H1 (cell line): ENCODE measurements around the gene AMBP. TPM values are rescaled to one million over a fixed set of nuclear protein-coding genes. Genes with fewer than 3 reads are reported as not detected.

Experiments used
- SUZ12 ChIP-seq: fragments of 200-600 bp; sonication (generic); IDR thresholded peaks from 2 replicates; pipeline ENCODE4 v1.6.1; 2012; ENCODE audit warnings: mild to moderate bottlenecking, inconsistent platforms, low read length, moderate library complexity, mixed read lengths
- polyA plus RNA-seq, 7 experiments: library from polyadenylated mRNA; depleted of rRNA in 3 of 7; stranded (reverse) in 5 of 7; unstranded in 2 of 7; fragments of >200 nt in 5 of 7; fragments of 200-250 nt in 2 of 7; gene quantifications; 1 replicate in 5 of 7; 2 replicates in 1 of 7; 4 replicates in 1 of 7; pipeline versions ENCODE4 v1.2.1 to v1.2.3, GENCODE V29; 2011 to 2013; ENCODE audit warnings: missing spikeins in 2 of 7, mixed read lengths in 2 of 7
- total RNA-seq: library from RNA; stranded (reverse); fragmentation: NEBNext Ultra II Directional; extraction: Animal tissue kit (Norgen Biotek cat#: 25700); gene quantifications from 2 replicates; pipeline ENCODE4 v1.2.1, GENCODE V29; 2021

The AMBP gene
- total and polyA plus RNA-seq, 2 of the 8 experiments (the other 6 are each of a cell fraction or from before 2014, with no cell fraction given) = 3.0 to 4.0 TPM

- no peak for TF ChIP-seq SUZ12
- TF ChIP-seq, all 59 proteins: peak for 0
These were observed 12.8 kb downstream of the AMBP start (continued) for GRCh38 chr9:114065304-114065703.
